Measurements from ENCODE around the gene KLHL29.

The KLHL29 gene

GRCh38 chr2:23594460-23594825 lies 209.5 kb downstream of the KLHL29 start:
- TF ChIP-seq, protein P1, sequence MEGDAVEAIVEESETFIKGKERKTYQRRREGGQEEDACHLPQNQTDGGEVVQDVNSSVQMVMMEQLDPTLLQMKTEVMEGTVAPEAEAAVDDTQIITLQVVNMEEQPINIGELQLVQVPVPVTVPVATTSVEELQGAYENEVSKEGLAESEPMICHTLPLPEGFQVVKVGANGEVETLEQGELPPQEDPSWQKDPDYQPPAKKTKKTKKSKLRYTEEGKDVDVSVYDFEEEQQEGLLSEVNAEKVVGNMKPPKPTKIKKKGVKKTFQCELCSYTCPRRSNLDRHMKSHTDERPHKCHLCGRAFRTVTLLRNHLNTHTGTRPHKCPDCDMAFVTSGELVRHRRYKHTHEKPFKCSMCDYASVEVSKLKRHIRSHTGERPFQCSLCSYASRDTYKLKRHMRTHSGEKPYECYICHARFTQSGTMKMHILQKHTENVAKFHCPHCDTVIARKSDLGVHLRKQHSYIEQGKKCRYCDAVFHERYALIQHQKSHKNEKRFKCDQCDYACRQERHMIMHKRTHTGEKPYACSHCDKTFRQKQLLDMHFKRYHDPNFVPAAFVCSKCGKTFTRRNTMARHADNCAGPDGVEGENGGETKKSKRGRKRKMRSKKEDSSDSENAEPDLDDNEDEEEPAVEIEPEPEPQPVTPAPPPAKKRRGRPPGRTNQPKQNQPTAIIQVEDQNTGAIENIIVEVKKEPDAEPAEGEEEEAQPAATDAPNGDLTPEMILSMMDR (IDR thresholded peaks at IDR 0.05; ENCODE audit: low read depth, low read length, missing control alignments), result no peak
- no peak for DNase-seq (ENCODE audit: low read depth)
- H3K4me3 ChIP-seq (ENCODE audit: low read depth, low read length), result no peak overlapping the region

- TF ChIP-seq, protein P1 (IDR thresholded peaks at IDR 0.05; ENCODE audit: low read depth, low read length, missing control alignments), result no peak
- no peak overlapping the region for H3K4me3 ChIP-seq (ENCODE audit: low read depth, low read length)
- DNase-seq (ENCODE audit: low read depth), result no peak
These were observed 210.0 kb downstream of the KLHL29 start for GRCh38 chr2:23595021-23595420.

DNA sequence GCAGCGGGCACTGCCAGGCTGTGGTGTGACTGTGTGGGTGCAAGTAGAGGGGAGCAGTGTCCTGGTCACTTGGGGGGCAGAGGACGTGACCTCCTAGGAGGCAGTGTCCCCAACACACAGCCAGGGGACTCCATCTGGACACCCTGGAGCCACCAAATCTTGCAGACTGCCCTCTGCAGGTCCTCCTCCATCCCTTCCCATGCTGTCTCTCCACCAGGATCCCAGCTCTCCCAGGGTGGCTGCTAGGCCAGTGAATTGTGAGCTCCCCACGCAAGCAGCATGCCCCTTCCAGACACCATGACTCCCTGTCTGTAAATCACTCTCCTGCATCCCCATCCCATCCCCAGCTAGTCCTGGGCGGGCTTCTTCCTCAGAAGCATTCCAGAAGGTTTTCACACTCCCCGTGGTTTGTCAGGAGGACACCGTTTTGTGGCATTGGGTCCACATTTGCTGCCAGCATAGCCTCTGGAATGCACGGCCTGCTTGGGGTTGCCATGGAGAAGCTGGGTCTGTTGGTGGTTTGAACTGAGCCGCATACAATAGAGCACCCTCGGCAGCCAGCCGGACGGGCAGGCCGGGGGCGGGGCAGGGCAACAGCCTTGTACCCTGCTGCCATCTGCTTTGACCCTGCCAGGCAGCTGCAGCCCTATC lies 210.7 kb downstream of the KLHL29 start:
- TF ChIP-seq, protein P1 (IDR thresholded peaks at IDR 0.05; ENCODE audit: low read depth, low read length, missing control alignments), result no peak
- H3K4me3 ChIP-seq (ENCODE audit: low read depth, low read length), result no peak overlapping the region
- DNase-seq (ENCODE audit: low read depth), result no peak

DNA sequence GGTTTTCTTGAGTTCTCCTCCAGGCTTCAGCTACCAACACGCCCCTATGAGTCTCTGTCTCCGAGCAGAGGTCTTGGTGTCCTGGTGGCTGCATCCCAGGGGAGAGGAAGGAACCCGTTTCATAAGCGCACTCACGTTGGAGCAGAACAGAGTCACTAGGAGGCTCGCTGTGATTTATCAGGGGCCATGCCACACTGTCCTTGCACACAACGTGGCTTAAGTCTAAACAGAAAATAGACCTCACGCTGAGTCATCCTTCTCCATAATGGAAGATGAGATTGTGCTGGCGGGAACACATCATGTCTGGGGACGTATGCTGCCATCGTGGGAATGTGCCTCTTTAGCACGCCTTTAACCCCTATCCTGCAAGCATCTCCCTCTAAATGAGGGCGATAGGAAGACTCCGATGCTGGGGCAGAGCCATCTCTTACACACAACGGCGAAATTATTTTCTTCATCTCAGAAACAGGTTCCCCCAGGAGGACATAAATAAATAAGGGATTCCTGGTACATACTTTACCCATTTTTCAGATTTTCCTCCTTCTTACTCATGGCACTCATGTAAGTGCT lies 211.4 kb downstream of the KLHL29 start:
- DNase-seq (ENCODE audit: low read depth), result no peak
- H3K4me3 ChIP-seq (ENCODE audit: low read depth, low read length), result no peak overlapping the region
- TF ChIP-seq, protein P1 (IDR thresholded peaks at IDR 0.05; ENCODE audit: low read depth, low read length, missing control alignments), result no peak

DNA sequence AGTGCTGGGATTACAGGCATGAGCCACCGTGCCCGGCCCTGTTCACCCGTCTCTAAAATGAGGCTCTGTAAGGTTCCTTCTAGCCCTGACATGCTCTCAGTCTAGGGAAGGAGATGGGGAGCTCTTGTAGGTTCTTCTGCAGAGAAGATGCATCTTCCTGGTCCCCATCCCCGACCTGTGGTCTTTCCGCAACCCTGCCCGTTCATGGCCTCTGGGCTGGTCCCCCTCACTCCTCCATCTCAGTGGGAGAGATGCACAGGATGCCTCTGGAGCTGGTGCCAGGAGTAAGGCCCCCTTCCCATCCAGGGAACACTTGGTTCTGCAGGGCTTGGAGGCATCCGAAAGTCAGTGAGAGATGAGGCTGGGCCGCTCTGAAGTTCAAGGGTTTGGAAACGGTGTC lies 212.7 kb downstream of the KLHL29 start:
- TF ChIP-seq, protein P1 (IDR thresholded peaks at IDR 0.05; ENCODE audit: low read depth, low read length, missing control alignments), result no peak
- no peak overlapping the region for H3K4me3 ChIP-seq (ENCODE audit: low read depth, low read length)
- no peak for DNase-seq (ENCODE audit: low read depth)

DNA sequence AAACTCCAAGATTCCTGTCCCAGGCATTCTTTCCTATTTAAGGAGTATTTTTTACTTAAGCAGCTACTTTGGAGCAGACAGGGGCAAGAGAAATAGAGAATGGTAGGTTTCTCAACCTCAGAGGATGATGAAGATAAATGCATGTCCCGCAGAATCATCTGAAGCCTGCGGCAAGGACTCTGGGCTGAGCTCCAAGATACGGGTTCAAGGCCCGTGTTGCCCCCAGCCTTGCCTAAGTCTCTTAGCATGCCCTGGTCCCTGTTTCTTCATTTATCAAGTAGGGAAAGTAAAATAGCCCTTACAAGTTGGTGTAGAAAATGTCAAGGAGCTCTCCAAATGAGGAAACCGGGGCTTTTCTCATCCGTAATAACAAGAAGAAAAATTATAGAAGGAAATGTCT lies 214.0 kb downstream of the KLHL29 start:
- TF ChIP-seq, protein P1 (IDR thresholded peaks at IDR 0.05; ENCODE audit: low read depth, low read length, missing control alignments), result no peak
- DNase-seq (ENCODE audit: low read depth), result no peak
- H3K4me3 ChIP-seq (ENCODE audit: low read depth, low read length), result no peak overlapping the region

GRCh38 chr2:23599667-23600066 lies 214.7 kb downstream of the KLHL29 start:
- H3K4me3 ChIP-seq (ENCODE audit: low read depth, low read length), result no peak overlapping the region
- no peak for DNase-seq (ENCODE audit: low read depth)
- TF ChIP-seq, protein P1 (IDR thresholded peaks at IDR 0.05; ENCODE audit: low read depth, low read length, missing control alignments), result no peak
